Measurements from ENCODE around the gene KRTAP6-1.

The KRTAP6-1 gene, protein sequence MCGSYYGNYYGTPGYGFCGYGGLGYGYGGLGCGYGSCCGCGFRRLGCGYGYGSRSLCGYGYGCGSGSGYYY

DNA sequence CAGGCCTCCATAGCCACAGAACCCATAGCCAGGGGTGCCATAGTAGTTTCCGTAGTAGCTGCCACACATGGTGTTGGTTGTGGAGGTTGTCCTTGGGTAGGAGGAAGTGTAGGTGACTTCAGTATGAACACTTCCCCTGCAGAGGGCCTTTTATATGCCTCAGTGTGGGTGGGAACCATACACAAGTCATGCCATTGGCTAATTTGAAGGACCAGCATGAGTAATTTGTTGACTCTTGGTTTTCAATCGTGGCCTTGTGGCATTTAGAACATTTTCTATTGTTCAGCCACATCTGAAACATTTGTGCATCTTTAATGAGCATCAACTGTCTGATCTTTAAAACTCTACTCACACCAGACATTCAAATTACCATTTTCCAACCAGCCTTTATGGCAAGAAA is at the start of gene KRTAP6-1:
TSS of gene KRTAP6-1 (minus strand) at position 95 of the 400 bp plus-strand sequence. CDS start at position 69, 26 bp downstream.
- no peak for DNase-seq

DNA sequence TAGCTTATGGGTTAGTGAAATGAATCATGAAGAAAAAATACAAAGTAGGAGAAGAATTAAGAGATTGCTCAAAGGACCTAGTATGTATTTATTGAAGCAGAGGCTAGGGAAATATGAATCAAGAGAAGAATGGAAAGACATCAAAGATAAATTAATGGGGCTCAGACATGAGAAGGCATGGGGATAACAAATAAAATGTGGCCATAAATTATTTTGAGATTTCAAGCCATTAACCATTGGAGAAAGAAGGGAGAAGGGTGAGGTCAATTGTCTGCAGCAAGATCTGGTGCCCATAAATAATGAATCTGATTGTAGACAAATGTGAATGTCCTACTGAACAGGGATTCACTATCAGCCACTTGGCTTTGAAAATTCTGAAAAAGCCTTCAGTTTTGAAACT is 39.2 kb upstream of the KRTAP6-1 start:
- no peak for DNase-seq

- no peak for DNase-seq
These were observed 33.2 kb upstream of the KRTAP6-1 start for GRCh38 chr21:30646904-30647414.

DNA sequence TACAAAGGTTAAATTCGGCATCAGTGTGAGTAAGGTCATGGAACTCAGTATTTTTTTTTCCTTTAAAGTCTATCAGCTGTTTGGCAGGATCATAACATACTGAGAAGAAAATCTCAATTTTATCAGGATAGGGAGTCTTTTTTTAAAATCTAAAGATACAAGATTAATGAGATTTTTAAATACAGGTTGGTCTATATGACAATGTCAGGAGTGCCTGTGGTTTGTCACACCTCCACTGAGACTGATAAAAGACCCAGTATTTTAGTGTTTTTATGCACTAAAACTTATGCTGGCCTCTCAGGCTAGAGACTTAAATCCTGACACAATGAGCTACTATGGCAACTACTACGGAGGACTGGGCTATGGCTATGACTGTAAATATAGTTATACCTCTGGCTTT is 28.8 kb upstream of the KRTAP6-1 start, which contains the start of gene KRTAP20-3:
TSS of gene KRTAP20-3 (plus strand) at position 301 of the 400 bp plus-strand sequence.
- DNase-seq: no peak

GRCh38 chr21:30638686-30639085 is 25.0 kb upstream of the KRTAP6-1 start:
- no peak for DNase-seq

- no peak for DNase-seq
These were observed 21.2 kb upstream of the KRTAP6-1 start, which contains the start of gene KRTAP20-2 for GRCh38 chr21:30634906-30635305. TSS of gene KRTAP20-2 (plus strand) at chr21:30635206. CDS start at chr21:30635264, 58 bp downstream.

DNA sequence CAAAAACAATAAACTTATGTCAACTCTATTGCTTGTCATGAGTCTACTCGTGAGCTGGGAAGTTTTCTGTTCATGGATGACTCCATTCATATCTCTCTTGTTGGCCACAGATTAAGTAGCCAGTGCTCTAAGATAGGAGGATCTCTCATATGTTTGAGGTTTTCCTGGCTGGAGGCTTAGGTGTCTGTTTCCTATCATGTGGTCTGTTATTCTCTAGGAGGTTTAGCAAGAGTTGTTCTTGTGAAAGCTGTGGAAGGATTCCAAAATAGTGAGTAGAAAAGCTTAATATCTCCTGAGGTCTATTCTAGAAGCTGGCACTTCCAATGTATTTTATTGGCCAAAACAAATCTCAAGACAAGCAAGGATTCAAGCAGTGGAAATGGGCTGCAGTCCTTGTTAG is 15.5 kb upstream of the KRTAP6-1 start:
- no peak for DNase-seq

DNA sequence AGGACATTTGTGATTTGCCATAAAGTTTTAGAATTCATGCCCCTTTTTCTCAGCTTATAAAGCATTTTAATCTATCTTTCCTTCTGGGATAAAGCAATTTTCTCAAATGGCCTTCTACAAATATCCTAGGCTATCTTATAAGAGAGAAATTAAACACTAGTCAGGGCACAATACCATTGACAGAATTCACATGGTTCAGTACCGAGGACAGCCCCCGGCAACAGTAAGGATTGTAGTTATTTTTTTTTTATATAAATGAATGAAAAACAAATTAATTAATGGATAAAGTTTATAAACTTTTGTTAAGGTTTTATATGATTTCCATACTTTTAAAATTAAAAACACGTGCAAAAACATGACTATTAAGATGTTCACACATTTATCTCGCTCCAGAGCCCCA is 14.4 kb upstream of the KRTAP6-1 start:
- no peak for DNase-seq

DNA sequence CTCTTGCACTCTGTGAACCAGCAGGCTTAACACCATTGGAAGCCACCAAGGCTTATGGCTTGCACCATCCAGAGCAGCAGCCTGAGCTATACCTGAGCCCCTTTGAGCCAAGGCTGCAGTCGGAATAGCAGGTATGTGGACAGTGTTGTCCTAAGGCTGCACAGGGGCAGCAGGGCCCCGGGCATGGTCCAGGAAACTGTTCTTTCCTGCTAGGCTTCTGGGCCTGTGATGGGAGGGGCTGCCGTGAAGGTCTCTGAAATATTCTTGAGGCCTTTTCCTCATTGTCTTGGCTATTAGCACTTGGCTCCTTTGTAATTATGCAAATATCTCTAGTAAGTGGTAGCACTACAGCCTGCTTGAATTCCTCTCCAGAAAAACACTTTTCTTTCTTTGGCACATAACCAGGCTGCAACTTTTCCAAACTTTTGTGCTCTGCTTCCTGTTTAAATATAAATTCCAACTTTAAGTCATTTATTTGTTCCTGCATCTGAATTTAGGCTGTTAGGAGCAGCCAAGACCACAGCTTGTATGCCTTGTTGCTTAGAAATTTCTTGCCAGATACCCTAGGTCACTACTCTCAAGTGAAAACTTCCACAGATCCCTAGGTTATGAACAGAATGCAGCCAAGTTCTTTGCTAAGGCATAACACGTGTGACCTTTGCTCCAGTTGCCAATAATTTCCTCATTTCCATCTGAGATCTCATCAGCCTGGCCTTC is 11.9 kb upstream of the KRTAP6-1 start:
- DNase-seq: no peak

GRCh38 chr21:30623362-30623761 is 9.6 kb upstream of the KRTAP6-1 start:
- DNase-seq: no peak

DNA sequence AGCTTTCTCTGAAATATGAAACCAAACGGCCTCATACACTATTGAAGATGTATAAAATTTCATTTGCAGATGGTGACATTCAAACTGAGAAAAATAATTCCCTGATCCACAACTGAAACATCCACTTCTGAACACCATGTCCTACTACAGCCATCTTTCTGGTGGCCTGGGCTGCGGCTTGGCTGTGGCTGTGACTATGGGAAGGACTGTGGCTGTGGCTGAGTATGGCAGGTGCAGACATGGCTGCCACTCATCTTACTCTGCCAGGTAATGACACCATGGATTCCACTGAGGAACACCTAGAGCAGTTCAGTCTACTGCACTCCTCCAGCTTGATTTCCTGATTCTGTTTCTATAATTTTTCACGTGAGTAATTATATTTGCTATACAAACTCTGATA is 6.8 kb upstream of the KRTAP6-1 start, which contains the start of gene KRTAP20-4:
TSS of gene KRTAP20-4 (plus strand) at position 106 of the 400 bp plus-strand sequence.
- DNase-seq: no peak

GRCh38 chr21:30620080-30620479 is 6.3 kb upstream of the KRTAP6-1 start:
- DNase-seq: no peak

- DNase-seq: no peak
These were observed 2.4 kb upstream of the KRTAP6-1 start, which contains the start of gene KRTAP20-1 for GRCh38 chr21:30616125-30616524. TSS of gene KRTAP20-1 (plus strand) at chr21:30616425. CDS start at chr21:30616455, 30 bp downstream.

DNA sequence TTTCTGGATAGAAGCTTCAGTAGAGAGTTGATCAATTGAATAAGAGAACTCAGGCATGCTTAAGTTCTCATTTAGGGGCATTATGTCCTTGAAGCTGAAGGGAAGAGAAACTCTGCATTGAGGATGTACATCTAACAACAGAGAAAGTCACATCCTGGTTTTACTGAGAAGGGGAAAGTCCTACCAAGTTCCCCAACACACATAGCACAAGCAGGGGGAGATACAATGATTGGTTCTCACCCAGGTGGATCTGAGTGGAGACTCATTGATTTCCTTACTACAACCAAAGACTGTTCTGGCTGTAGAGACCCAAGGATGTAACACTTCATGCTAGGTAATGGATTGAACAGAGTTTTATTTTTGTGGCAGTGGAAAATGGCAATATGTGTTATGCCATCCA is 1.5 kb upstream of the KRTAP6-1 start:
- DNase-seq: no peak

DNA sequence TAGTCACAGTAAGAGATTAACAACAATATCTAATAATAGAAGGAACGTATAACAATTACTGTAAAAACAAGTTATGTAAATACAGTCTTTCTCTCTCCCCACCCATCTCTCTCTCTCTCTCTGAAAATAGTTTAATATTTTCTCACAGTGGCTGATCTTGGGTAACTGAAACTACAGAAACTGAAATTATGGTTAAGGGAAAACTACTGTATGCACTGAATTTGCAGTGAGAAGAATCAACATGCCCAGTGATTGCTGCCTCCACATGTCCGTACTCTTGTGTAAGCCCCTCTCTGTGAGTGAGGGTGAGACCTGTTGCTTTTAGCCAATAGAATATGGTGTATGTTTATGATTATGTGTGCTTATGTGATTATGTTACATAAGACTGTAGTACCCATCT is 1.6 kb downstream of the KRTAP6-1 start:
- DNase-seq: no peak

GRCh38 chr21:30605968-30606367 is 7.8 kb downstream of the KRTAP6-1 start:
- DNase-seq: no peak

DNA sequence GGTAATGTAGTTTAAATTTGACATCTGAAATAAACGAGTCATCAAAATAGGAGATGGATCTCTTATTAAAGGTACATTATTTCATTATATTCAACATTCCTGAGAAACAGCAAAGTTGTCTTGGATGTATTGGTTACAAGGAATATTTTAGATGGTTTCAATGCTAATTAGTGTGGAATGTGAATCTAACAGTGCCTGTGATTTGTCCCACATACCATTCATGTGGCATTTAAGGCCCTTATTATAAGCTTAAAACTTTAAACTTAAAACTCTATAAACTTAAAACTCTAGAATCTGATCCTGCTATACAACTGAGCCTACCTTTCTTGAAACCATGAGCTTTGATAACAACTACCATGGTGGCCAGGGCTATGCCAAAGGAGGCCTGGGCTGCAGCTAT is 12.9 kb downstream of the KRTAP6-1 start, which contains the start of gene KRTAP22-1:
TSS of gene KRTAP22-1 (plus strand) at position 301 of the 400 bp plus-strand sequence.
- DNase-seq: no peak

GRCh38 chr21:30598802-30599201 is 14.9 kb downstream of the KRTAP6-1 start, which contains the start of gene KRTAP6-2:
TSS of gene KRTAP6-2 (minus strand) at chr21:30598902. CDS start at chr21:30598874, 28 bp downstream.
- DNase-seq: no peak

DNA sequence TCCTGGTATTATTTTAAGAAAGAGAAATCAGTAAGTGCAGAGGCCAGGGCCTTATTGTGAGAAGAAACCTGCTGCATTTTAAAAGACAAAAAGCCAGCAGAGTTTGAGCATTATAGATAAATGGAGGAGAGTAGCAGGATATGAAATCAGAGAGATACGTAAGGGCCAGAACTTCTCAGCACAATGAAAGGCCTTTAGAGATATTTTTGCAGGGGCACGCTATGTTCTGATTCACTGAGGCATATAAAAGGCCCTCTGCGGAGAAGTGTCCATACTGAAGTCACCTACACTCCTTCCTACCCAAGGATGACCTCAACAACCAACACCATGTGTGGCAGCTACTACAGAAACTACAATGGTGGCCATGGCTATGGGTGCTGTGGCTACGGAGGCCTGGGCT is 21.6 kb downstream of the KRTAP6-1 start, which contains the start of gene KRTAP6-3:
TSS of gene KRTAP6-3 (plus strand) at position 301 of the 400 bp plus-strand sequence. CDS start at position 307, 6 bp downstream.
- DNase-seq: no peak

GRCh38 chr21:30590297-30590696 is 23.4 kb downstream of the KRTAP6-1 start, which contains the start of gene KRTAP22-2:
TSS of gene KRTAP22-2 (minus strand) at chr21:30590397.
- DNase-seq: no peak

DNA sequence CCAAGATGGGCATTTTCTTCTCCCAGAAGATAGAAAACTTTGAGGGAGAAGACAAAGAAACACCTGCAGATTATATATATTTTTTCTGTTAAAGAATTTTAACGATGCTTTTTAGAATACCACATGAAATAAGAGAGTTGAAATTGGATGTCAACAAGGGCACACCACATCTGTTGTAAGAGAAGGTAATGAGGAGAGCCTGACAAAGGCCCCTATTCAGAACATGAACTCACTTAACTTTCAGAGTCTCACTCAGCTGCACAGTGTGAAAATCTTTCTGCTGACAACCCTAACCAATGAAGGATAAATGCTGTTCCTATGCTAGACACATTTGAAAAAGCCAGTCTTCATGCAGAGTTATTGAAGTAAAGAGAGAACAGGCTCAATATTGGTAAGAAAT is 30.9 kb downstream of the KRTAP6-1 start:
- no peak for DNase-seq

GRCh38 chr21:30580132-30580531 is 33.6 kb downstream of the KRTAP6-1 start:
- DNase-seq: no peak

- no peak for DNase-seq
These were observed 34.4 kb downstream of the KRTAP6-1 start for GRCh38 chr21:30579346-30579745.

DNA sequence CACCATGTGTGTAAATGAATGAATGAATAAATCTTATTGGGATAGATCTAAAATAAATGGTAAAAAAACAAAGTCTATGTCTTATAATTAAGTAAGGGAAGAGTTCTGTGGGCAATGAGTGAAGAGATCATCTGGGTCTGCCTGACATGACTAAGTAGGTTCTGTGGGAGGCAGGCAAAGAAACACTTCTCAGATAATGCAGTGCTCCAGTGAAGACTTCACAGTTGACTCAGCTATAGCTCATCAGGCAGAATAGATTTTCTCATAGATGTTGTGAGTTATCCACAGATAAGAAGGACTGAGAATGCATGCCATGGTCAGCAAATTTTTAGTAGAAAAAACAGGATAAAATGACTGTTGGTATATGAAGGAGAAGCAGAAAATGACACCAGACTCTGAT is 36.0 kb downstream of the KRTAP6-1 start:
- DNase-seq: no peak
